GM12878 (cell line): ENCODE data around the gene OPCML. TPM values are rescaled to one million over a fixed set of nuclear protein-coding genes. Genes with fewer than 3 reads are reported as not detected.

Source experiments
- ATAC-seq: fragments of 200-7000 bp; cut with Tn5 transposase; 3 replicates; pipeline ENCODE4 v1.9.1; 2020; ENCODE audit warnings: mild to moderate bottlenecking, moderate library complexity
- BruUV-seq: library from RNA; stranded (reverse); fragments of 400-500 nt; replicated peaks from 2 replicates; lab custom pipeline; 2021; lab: Mats Ljungman, UMichigan
- CTCF ChIA-PET: fragments of 300-600 bp; sonication (Branson Sonifier 250); formaldehyde crosslinking; extraction: SDS; loops from one replicate; lab custom pipeline; 2021; ENCODE audit warnings: inconsistent platforms; lab: Yijun Ruan, JAX
- POLR2A ChIA-PET: fragments of 350-600 bp; formaldehyde crosslinking; extraction: SDS; loops from one replicate; lab custom pipeline; 2021; ENCODE audit warnings: inconsistent platforms; lab: Charles Lee
- RAD21 ChIA-PET: fragments of 300-600 bp; sonication (Branson Sonifier 250); formaldehyde crosslinking; loops from one replicate; lab custom pipeline; 2023; ENCODE audit warnings: antibody characterized with exemption; ENCODE audit not compliant: unreplicated experiment; lab: Charles Lee
- SMC1A ChIA-PET: fragments of 300-600 bp; sonication (Branson Sonifier 250); formaldehyde crosslinking; loops from one replicate; lab custom pipeline; 2023; ENCODE audit not compliant: unreplicated experiment, uncharacterized antibody; lab: Charles Lee
- DNase-seq: peaks from one replicate; pipeline ENCODE4 v3.0.0-alpha.2; 2011; ENCODE audit warnings: low read depth, low spot score
- FAIRE-seq: peaks from 3 replicates; lab custom pipeline; 2011; peaks lifted over from hg19 to GRCh38; lab: Jason Lieb, UNC
- H2AFZ ChIP-seq: 2 replicates; pipeline ENCODE4 v1.6.0; 2011; ENCODE audit warnings: low read depth, low read length, control low read depth; ENCODE audit not compliant: control insufficient read depth
- H3K27ac ChIP-seq: 2 replicates; pipeline ENCODE4 v1.5.1; 2011; ENCODE audit warnings: control low read depth; ENCODE audit not compliant: control insufficient read depth, insufficient read depth
- H3K27me3 ChIP-seq, 2 experiments: replicated peaks in 1 of 2; 2 replicates each; pipeline versions ENCODE4 v1.6.0 to v1.6.1; 2011; ENCODE audit warnings: low read length in 1 of 2; ENCODE audit not compliant: control insufficient read depth in 2 of 2, insufficient read depth in 2 of 2
- H3K36me3 ChIP-seq, 2 experiments: 2 replicates each; pipeline ENCODE4 v1.5.1; 2011; ENCODE audit warnings: low read length in 1 of 2; ENCODE audit not compliant: control insufficient read depth in 2 of 2, insufficient read depth in 2 of 2
- H3K4me1 ChIP-seq: 2 replicates; pipeline ENCODE4 v1.6.1; 2011; ENCODE audit warnings: mild to moderate bottlenecking, low read length, moderate library complexity, mixed read lengths; ENCODE audit not compliant: control insufficient read depth, insufficient read depth
- H3K4me2 ChIP-seq: 2 replicates; pipeline ENCODE4 v1.6.0; 2011; ENCODE audit warnings: control low read depth; ENCODE audit not compliant: control insufficient read depth, insufficient read depth
- H3K4me3 ChIP-seq: fragments of 200-600 bp; sonication (generic); 2 replicates; pipeline ENCODE4 v1.5.1; 2016
- H3K79me2 ChIP-seq: 2 replicates; pipeline ENCODE4 v1.6.0; 2011; ENCODE audit warnings: low read length; ENCODE audit not compliant: control insufficient read depth, insufficient read depth
- H3K9ac ChIP-seq: 2 replicates; pipeline ENCODE4 v1.8.0; 2011; ENCODE audit warnings: low read length, control low read depth, mixed read lengths; ENCODE audit not compliant: control insufficient read depth, insufficient read depth
- H3K9me3 ChIP-seq: replicated peaks from 3 replicates; pipeline ENCODE4 v1.5.1; 2011; ENCODE audit warnings: mild to moderate bottlenecking, low read length; ENCODE audit not compliant: control insufficient read depth, insufficient read depth
- H4K20me1 ChIP-seq: 2 replicates; pipeline ENCODE4 v1.6.0; 2011; ENCODE audit not compliant: control insufficient read depth, insufficient read depth
- CBX3 ChIP-seq: fragments of 200-600 bp; sonication (generic); IDR thresholded peaks from 2 replicates; pipeline ENCODE4 v1.6.1; 2016; ENCODE audit warnings: low read depth, borderline replicate concordance
- CREB1 ChIP-seq: IDR thresholded peaks from 2 replicates; pipeline ENCODE4 v1.6.1; 2012; ENCODE audit warnings: low read depth, mild to moderate bottlenecking, inconsistent platforms
- CREM ChIP-seq: IDR thresholded peaks from 2 replicates; pipeline ENCODE4 v1.6.1; 2014; ENCODE audit warnings: antibody characterized with exemption, low read depth
- FOXK2 ChIP-seq: fragments of 450-650 bp; IDR thresholded peaks from 2 replicates; pipeline ENCODE4 v1.6.1; 2017; ENCODE audit warnings: mild to moderate bottlenecking, moderate library complexity
- GATAD2B ChIP-seq: fragments of 450-650 bp; conservative IDR thresholded peaks from 2 replicates; pipeline ENCODE4 v1.6.1; 2017; ENCODE audit warnings: low read depth, mild to moderate bottlenecking, moderate library complexity
- HDAC6 ChIP-seq: fragments of 200-600 bp; sonication (generic); IDR thresholded peaks from one replicate; pipeline ENCODE4 v1.8.0; 2017; ENCODE audit warnings: antibody characterized with exemption; ENCODE audit not compliant: unreplicated experiment
- IRF4 ChIP-seq: IDR thresholded peaks from 2 replicates; pipeline ENCODE4 v1.6.1; 2011; ENCODE audit warnings: low read depth, low read length
- JUNB ChIP-seq: IDR thresholded peaks from 2 replicates; pipeline ENCODE4 v1.6.1; 2016; ENCODE audit warnings: antibody characterized with exemption, mild to moderate bottlenecking
- MYB ChIP-seq: fragments of 150-350 bp; IDR thresholded peaks from 2 replicates; pipeline ENCODE4 v1.6.1; 2014; ENCODE audit warnings: mild to moderate bottlenecking, low read depth, low read length, borderline replicate concordance
- MYC ChIP-seq: IDR thresholded peaks from 2 replicates; pipeline ENCODE4 v1.6.1; 2011; ENCODE audit warnings: mild to moderate bottlenecking, low read length, moderate library complexity, inconsistent platforms; ENCODE audit not compliant: insufficient read depth, insufficient replicate concordance, insufficient read length, severe bottlenecking
- NBN ChIP-seq: fragments of 450-650 bp; IDR thresholded peaks from 2 replicates; pipeline ENCODE4 v1.6.1; 2016
- PRDM15 ChIP-seq: fragments of 450-650 bp; formaldehyde crosslinking; IDR thresholded peaks from 2 replicates; pipeline ENCODE4 v1.4.0; 2020; ENCODE audit warnings: mild to moderate bottlenecking, moderate library complexity
- RELB ChIP-seq: fragments of 450-650 bp; IDR thresholded peaks from 2 replicates; pipeline ENCODE4 v1.6.1; 2017; ENCODE audit warnings: low read depth, mild to moderate bottlenecking, moderate library complexity
- SREBF2 ChIP-seq: IDR thresholded peaks from 2 replicates; pipeline ENCODE4 v1.6.1; 2012; ENCODE audit warnings: mild to moderate bottlenecking, low read length
- STAT3 ChIP-seq: IDR thresholded peaks from 2 replicates; pipeline ENCODE4 v1.6.1; 2011; ENCODE audit warnings: low read depth, low read length, improper control_type of control experiment
- YY1 ChIP-seq: IDR thresholded peaks from 2 replicates; pipeline ENCODE4 v1.6.1; 2011; ENCODE audit warnings: low read depth, mild to moderate bottlenecking, low read length
- ZBTB4 ChIP-seq: fragments of 450-650 bp; formaldehyde crosslinking; IDR thresholded peaks from 2 replicates; pipeline ENCODE4 v1.4.0; 2022; ENCODE audit warnings: mild to moderate bottlenecking, moderate library complexity
- WGBS: methylation state at CpG from one replicate; pipeline ENCODE4 v1.1.6; 2016; ENCODE audit warnings: low lambda C conversion rate; ENCODE audit not compliant: insufficient replicate concordance, insufficient coverage; ENCODE audit errors: missing lambda C conversion rate; 5-methylcytosine and 5-hydroxymethylcytosine counted together
- in situ Hi-C: fragments of 300-500 bp; cut with MboI; formaldehyde crosslinking; loops from 9 replicates; pipeline ENCODE4 v1.14.3; 2018; ENCODE audit warnings: mixed read lengths
- intact Hi-C: fragments of 100-400 bp; cut with micrococcal nuclease; formaldehyde crosslinking; loops from one replicate; pipeline ENCODE4 v1.14.2; 2022; ENCODE audit not compliant: unreplicated experiment
- polyA plus RNA-seq, 11 experiments: library from polyadenylated mRNA; depleted of rRNA in 4 of 11; unstranded in 6 of 11; stranded (reverse) in 5 of 11; fragments of >200 nt; fragmentation: Nextera tagmentation in 4 of 11; fragmentation: Illumina TruSeq in 1 of 11; extraction: Ambion mirVana in 4 of 11; extraction: Trizol in 1 of 11; gene quantifications; 1 replicate in 1 of 11; 2 replicates in 10 of 11; pipeline versions ENCODE4 v1.2.1 to v1.2.3, GENCODE V29; 2011 to 2016; ENCODE audit warnings: inconsistent platforms in 2 of 11, missing spikeins in 2 of 11, low read depth in 1 of 11
- total RNA-seq, 4 experiments: library from RNA; depleted of rRNA in 3 of 4; stranded (reverse); fragments of >200 nt in 3 of 4; fragmentation: Illumina TruSeq in 1 of 4; extraction: Trizol in 1 of 4; gene quantifications; 2 replicates each; pipeline versions ENCODE4 v1.2.1 to v1.2.3, GENCODE V29; 2013 to 2021

OPCML gene
- total and polyA plus RNA-seq, 10 of the 15 experiments (the other 5 are each of a cell fraction or from before 2014, with no cell fraction given): 0.84 TPM; not detected in 9

GRCh38 chr11:133254601-133255000 lies 277.7 kb downstream of the OPCML start:
- Histone ChIP-seq H3K79me2 (no peaks in the 10 kb centered on the region), H3K4me2 (no peak overlapping the region), H3K27ac (no peak overlapping the region), H3K36me3 (no peaks in the 10 kb centered on the region), H3K4me1 (no peaks in the 10 kb centered on the region), H3K9ac (no peak overlapping the region), H4K20me1 (no peaks in the 10 kb centered on the region), H2AFZ (no peak overlapping the region), H3K9me3 (no peaks in the 10 kb centered on the region; the same call in 1 of the 3 replicates), H3K27me3 (no peaks in the 10 kb centered on the region), H3K4me3 (no peak overlapping the region)
- no peak for DNase-seq
- FAIRE-seq: no peak
- ATAC-seq: no peak
- RAD21 ChIA-PET: no interaction called here
- intact Hi-C loops: no loop called here
- BruUV-seq: no TSS peak
- CTCF ChIA-PET: no interaction called here
- 13% methylated on average over 3 of the region's 3 CpGs for WGBS
- SMC1A ChIA-PET: interaction anchor here (1.1 kb wide), 1 partner anchor 24 kb away, joined by 3 read pairs; no protein-coding TSS in a partner anchor
- POLR2A ChIA-PET: no interaction called here
- in situ Hi-C loops: no loop called here
- TF ChIP-seq GATAD2B (no peak), SREBF2 (no peak), CREB1 (no peak), MYB (no peak), YY1 (no peak), JUNB (no peak), CREM (no peak), ZBTB4 (no peak), FOXK2 (no peak), HDAC6 (no peak), PRDM15 (CRISPR knock-in tag) (no peak), STAT3 (no peak), MYC (no peak), NBN (no peak), IRF4 (no peak), RELB (no peak), CBX3 (no peak)
